ENCODE data around the gene PPP2R1B.
A peak's percentile ranks its signal among the peaks of the same experiment; 100 is the strongest.

Gene PPP2R1B

GRCh38 chr11:111745719-111746504, 20.3 kb downstream of the PPP2R1B start:
- peaks cover 65% of the 10 kb centered on the region for H3K36me3 ChIP-seq (ENCODE audit: insufficient read depth, low read length)
- no peaks in the 10 kb centered on the region for H3K9me3 ChIP-seq (replicated peaks; ENCODE audit: low read length)
- H3K27me3 ChIP-seq (ENCODE audit: control insufficient read depth, insufficient read depth, low read length) = no peaks in the 10 kb centered on the region
- H3K4me2 ChIP-seq (ENCODE audit: low read length) = peak overlapping the region; percentile 74
- no peak overlapping the region for H3K4me3 ChIP-seq (ENCODE audit: low read length)
- peaks cover 24% of the 10 kb centered on the region for H3K4me1 ChIP-seq (ENCODE audit: control insufficient read depth, insufficient read depth, low read length)
- peak overlapping the region; percentile 77 for H3K9ac ChIP-seq (ENCODE audit: low read depth, low read length)

GRCh38 chr11:111743700-111744099, 22.5 kb downstream of the PPP2R1B start:
- no peaks in the 10 kb centered on the region for H3K9me3 ChIP-seq (replicated peaks; ENCODE audit: low read length)
- peaks cover 24% of the 10 kb centered on the region for H3K4me1 ChIP-seq (ENCODE audit: control insufficient read depth, insufficient read depth, low read length)
- H3K4me2 ChIP-seq (ENCODE audit: low read length) = no peak overlapping the region
- H3K4me3 ChIP-seq (ENCODE audit: low read length) = no peak overlapping the region
- no peak overlapping the region for H3K9ac ChIP-seq (ENCODE audit: low read depth, low read length)
- H3K27me3 ChIP-seq (ENCODE audit: control insufficient read depth, insufficient read depth, low read length) = no peaks in the 10 kb centered on the region
- H3K36me3 ChIP-seq (ENCODE audit: insufficient read depth, low read length) = peaks cover 61% of the 10 kb centered on the region

DNA sequence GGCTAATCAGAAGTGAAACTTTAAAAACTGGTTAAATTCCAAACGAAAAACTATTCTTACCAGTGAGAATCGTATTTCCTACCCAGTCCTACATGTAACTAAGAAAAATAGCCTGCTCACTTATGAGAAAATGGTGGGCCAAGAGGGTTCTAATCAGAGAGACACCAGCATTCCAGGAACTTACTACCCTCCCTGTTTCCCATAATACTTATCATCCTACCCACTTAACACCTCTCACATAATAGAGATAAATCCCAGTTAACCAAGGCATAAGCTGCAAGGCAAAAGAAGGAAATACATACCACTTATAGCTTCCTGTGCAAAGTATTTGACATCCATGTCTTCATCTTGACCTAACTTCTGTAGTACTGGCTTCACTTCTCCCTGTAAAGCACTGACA, 24.4 kb downstream of the PPP2R1B start:
- Histone ChIP-seq H3K9ac (ENCODE audit: low read depth, low read length) (no peak overlapping the region), H3K27me3 (ENCODE audit: control insufficient read depth, insufficient read depth, low read length) (no peaks in the 10 kb centered on the region), H3K4me2 (ENCODE audit: low read length) (no peak overlapping the region), H3K4me1 (ENCODE audit: control insufficient read depth, insufficient read depth, low read length) (peaks cover 44% of the 10 kb centered on the region), H3K36me3 (ENCODE audit: insufficient read depth, low read length) (peaks cover 55% of the 10 kb centered on the region), H3K9me3 (replicated peaks; ENCODE audit: low read length) (no peaks in the 10 kb centered on the region), H3K4me3 (ENCODE audit: low read length) (no peak overlapping the region)

GRCh38 chr11:111739299-111739698, 26.9 kb downstream of the PPP2R1B start:
- no peak overlapping the region for H3K4me2 ChIP-seq (ENCODE audit: low read length)
- no peak overlapping the region for H3K4me3 ChIP-seq (ENCODE audit: low read length)
- peaks cover 46% of the 10 kb centered on the region for H3K4me1 ChIP-seq (ENCODE audit: control insufficient read depth, insufficient read depth, low read length)
- peaks cover 44% of the 10 kb centered on the region for H3K36me3 ChIP-seq (ENCODE audit: insufficient read depth, low read length)
- no peaks in the 10 kb centered on the region for H3K27me3 ChIP-seq (ENCODE audit: control insufficient read depth, insufficient read depth, low read length)
- no peaks in the 10 kb centered on the region for H3K9me3 ChIP-seq (replicated peaks; ENCODE audit: low read length)
- no peak overlapping the region for H3K9ac ChIP-seq (ENCODE audit: low read depth, low read length)

GRCh38 chr11:111737444-111738210, 28.6 kb downstream of the PPP2R1B start:
- Histone ChIP-seq H3K4me3 (ENCODE audit: low read length) (no peak overlapping the region), H3K9me3 (replicated peaks; ENCODE audit: low read length) (no peaks in the 10 kb centered on the region), H3K9ac (ENCODE audit: low read depth, low read length) (peak overlapping the region; percentile 91), H3K27me3 (ENCODE audit: control insufficient read depth, insufficient read depth, low read length) (no peaks in the 10 kb centered on the region), H3K4me1 (ENCODE audit: control insufficient read depth, insufficient read depth, low read length) (peaks cover 60% of the 10 kb centered on the region), H3K36me3 (ENCODE audit: insufficient read depth, low read length) (peaks cover 29% of the 10 kb centered on the region), H3K4me2 (ENCODE audit: low read length) (no peak overlapping the region)

DNA sequence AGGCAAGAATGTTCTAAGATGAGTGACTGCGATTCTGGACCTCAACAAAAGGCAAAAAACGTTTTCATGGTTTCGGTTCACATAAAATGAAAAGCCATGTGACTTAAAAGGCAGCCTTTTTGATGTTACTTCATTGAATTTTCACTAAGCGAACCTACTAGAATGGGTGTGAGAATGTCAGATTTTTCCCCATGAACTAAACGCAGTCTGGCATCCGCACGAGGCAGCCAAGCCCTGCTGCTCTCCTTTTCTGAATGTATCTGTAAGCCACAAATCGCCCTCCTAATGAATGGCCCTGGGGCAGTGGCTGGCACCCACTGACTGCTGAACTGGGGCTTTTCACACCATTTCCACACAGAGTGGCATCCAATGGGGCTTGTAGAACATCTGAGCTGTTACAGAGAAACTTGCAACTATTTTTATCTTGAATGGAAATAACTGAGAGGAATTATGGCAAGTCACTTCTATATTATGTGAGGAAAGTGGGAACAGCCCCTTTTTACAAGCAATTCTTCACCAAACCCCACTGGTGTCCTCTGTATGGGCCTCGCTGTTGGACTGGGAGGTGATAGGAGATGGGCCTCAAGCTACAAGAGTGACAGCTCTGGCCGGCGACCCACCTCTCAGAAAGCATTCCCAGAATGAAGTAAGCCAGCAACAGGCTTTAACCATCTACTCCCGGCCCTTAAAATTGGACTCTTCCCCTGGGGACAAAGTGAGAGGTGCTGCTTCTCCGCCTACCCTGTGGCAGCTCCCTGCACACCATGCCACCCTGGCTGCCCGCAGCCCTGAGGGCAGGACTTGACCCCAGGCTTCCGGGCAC, 29.4 kb downstream of the PPP2R1B start:
- peak overlapping the region; percentile 45 for H3K4me3 ChIP-seq (ENCODE audit: low read length)
- peaks cover 23% of the 10 kb centered on the region for H3K36me3 ChIP-seq (ENCODE audit: insufficient read depth, low read length)
- peak overlapping the region; percentile 66 for H3K4me2 ChIP-seq (ENCODE audit: low read length)
- no peaks in the 10 kb centered on the region for H3K27me3 ChIP-seq (ENCODE audit: control insufficient read depth, insufficient read depth, low read length)
- peak overlapping the region; percentile 91 for H3K9ac ChIP-seq (ENCODE audit: low read depth, low read length)
- no peaks in the 10 kb centered on the region for H3K9me3 ChIP-seq (replicated peaks; ENCODE audit: low read length)
- H3K4me1 ChIP-seq (ENCODE audit: control insufficient read depth, insufficient read depth, low read length) = peaks cover 64% of the 10 kb centered on the region

GRCh38 chr11:111736181-111736590, 30.0 kb downstream of the PPP2R1B start:
- H3K4me1 ChIP-seq (ENCODE audit: control insufficient read depth, insufficient read depth, low read length) = peaks cover 70% of the 10 kb centered on the region
- H3K4me2 ChIP-seq (ENCODE audit: low read length) = peak overlapping the region; percentile 66
- no peaks in the 10 kb centered on the region for H3K27me3 ChIP-seq (ENCODE audit: control insufficient read depth, insufficient read depth, low read length)
- H3K4me3 ChIP-seq (ENCODE audit: low read length) = peak overlapping the region; percentile 45
- peak overlapping the region; percentile 91 for H3K9ac ChIP-seq (ENCODE audit: low read depth, low read length)
- peaks cover 17% of the 10 kb centered on the region for H3K36me3 ChIP-seq (ENCODE audit: insufficient read depth, low read length)
- no peaks in the 10 kb centered on the region for H3K9me3 ChIP-seq (replicated peaks; ENCODE audit: low read length)

DNA sequence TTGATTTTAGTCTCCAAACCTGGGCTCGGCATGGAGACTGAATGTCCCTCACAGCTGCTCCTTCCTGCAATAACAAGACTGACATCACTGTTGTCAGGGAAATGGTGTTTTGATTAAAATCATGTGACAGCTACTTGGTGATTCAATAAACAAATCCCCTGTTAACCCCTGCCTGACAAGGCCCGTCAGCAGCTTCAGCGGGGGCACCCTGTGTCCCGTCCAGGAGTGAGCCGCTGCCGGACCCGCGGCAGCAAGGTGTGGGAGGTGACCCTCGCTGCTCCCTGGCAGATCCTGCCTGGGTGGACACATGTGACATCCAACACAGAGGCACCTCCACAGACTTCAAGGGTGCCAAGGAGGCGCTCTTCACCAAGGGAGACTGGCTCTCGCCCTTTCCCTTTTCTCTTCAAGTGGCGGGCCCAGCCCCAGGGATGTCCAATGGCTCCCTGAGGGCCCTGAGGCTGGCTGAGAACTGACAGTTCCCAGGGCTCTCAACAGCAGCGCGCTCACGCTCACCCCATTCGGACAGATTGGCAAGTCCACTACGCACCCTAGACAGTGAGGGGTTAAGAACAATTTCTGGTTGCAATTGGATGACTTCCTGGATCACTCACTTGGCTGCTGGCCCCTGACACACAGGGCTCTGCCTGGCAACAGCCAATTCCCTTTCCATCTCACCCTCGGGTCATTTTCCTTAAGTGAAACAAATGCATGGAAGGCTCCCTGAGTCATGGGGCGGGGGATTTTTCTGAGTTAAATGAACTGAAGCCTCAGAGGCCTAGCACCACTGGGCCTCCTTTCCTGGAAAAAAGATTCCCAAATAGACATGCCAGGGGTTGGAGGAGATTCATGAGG, 30.7 kb downstream of the PPP2R1B start:
- H3K27me3 ChIP-seq (ENCODE audit: control insufficient read depth, insufficient read depth, low read length) = no peaks in the 10 kb centered on the region
- H3K4me2 ChIP-seq (ENCODE audit: low read length) = peak overlapping the region; percentile 83
- peak overlapping the region; percentile 91 for H3K9ac ChIP-seq (ENCODE audit: low read depth, low read length)
- H3K9me3 ChIP-seq (replicated peaks; ENCODE audit: low read length) = no peaks in the 10 kb centered on the region
- peaks cover 10% of the 10 kb centered on the region for H3K36me3 ChIP-seq (ENCODE audit: insufficient read depth, low read length)
- peaks cover 77% of the 10 kb centered on the region for H3K4me1 ChIP-seq (ENCODE audit: control insufficient read depth, insufficient read depth, low read length)
- peak overlapping the region; percentile 62 for H3K4me3 ChIP-seq (ENCODE audit: low read length)

DNA sequence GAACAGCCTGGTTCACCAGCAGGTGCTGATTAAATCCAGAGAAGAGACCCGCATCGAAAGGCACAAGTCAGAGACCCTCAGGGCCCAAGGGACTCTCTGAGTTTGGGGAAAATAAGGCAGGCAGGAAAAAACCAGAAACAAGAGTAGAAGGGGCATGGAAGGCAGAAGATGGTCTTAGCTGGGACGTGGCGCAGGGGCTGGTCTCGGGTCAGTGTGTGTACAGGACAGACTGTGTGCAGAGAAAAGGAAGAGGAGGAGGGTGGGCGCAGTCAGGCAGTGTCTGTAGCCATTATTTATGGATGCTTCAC, 31.3 kb downstream of the PPP2R1B start:
- peak overlapping the region; percentile 62 for H3K4me3 ChIP-seq (ENCODE audit: low read length)
- H3K9me3 ChIP-seq (replicated peaks; ENCODE audit: low read length) = no peaks in the 10 kb centered on the region
- H3K9ac ChIP-seq (ENCODE audit: low read depth, low read length) = peak overlapping the region; percentile 91
- H3K4me1 ChIP-seq (ENCODE audit: control insufficient read depth, insufficient read depth, low read length) = peaks cover 83% of the 10 kb centered on the region
- H3K4me2 ChIP-seq (ENCODE audit: low read length) = peak overlapping the region; percentile 83
- no peaks in the 10 kb centered on the region for H3K27me3 ChIP-seq (ENCODE audit: control insufficient read depth, insufficient read depth, low read length)
- H3K36me3 ChIP-seq (ENCODE audit: insufficient read depth, low read length) = peaks cover 8% of the 10 kb centered on the region

GRCh38 chr11:111734101-111734953, 31.9 kb downstream of the PPP2R1B start:
- peak overlapping the region; percentile 91 for H3K9ac ChIP-seq (ENCODE audit: low read depth, low read length)
- peak overlapping the region; percentile 83 for H3K4me2 ChIP-seq (ENCODE audit: low read length)
- no peaks in the 10 kb centered on the region for H3K9me3 ChIP-seq (replicated peaks; ENCODE audit: low read length)
- H3K4me1 ChIP-seq (ENCODE audit: control insufficient read depth, insufficient read depth, low read length) = peaks cover 89% of the 10 kb centered on the region
- peak overlapping the region; percentile 62 for H3K4me3 ChIP-seq (ENCODE audit: low read length)
- no peaks in the 10 kb centered on the region for H3K27me3 ChIP-seq (ENCODE audit: control insufficient read depth, insufficient read depth, low read length)
- H3K36me3 ChIP-seq (ENCODE audit: insufficient read depth, low read length) = peaks cover 8% of the 10 kb centered on the region

Data from skeletal muscle satellite cell (primary cell).